Activated naive CD8-positive, alpha-beta T cell treated with anti-CD3 and anti-CD28 coated beads, Interleukin-2, amount 50 U/mL, for 24 hours (primary cell): ENCODE data around the gene DOCK4.
A peak's percentile ranks its signal among the peaks of the same experiment; 100 is the strongest.
"Not testable (repeated sequence)": the region's sequence is repeated elsewhere in the genome, so short reads cannot be mapped to it uniquely, and the experiment has no call there.

Experiments
- ATAC-seq: fragments of 150-1000 bp; cut with Tn5 transposase; one replicate; pipeline ENCODE4 v1.10.0; 2021
- DNase-seq: peaks from one replicate; pipeline ENCODE4 v3.0.0; 2021
- H3K27ac Mint-ChIP-seq: one replicate; pipeline ENCODE4 v1.8.0; 2021; ENCODE audit warnings: mild to moderate bottlenecking, mixed read lengths
- H3K27me3 Mint-ChIP-seq: one replicate; pipeline ENCODE4 v1.8.0; 2021; ENCODE audit warnings: mixed read lengths
- H3K36me3 Mint-ChIP-seq: one replicate; pipeline ENCODE4 v1.8.0; 2021; ENCODE audit warnings: low read depth, mixed read lengths
- H3K4me1 Mint-ChIP-seq: one replicate; pipeline ENCODE4 v1.8.0; 2021; ENCODE audit warnings: mixed read lengths
- H3K4me3 Mint-ChIP-seq: one replicate; pipeline ENCODE4 v1.8.0; 2021; ENCODE audit warnings: mild to moderate bottlenecking, moderate library complexity, mixed read lengths
- H3K9me3 Mint-ChIP-seq: one replicate; pipeline ENCODE4 v1.8.0; 2021; ENCODE audit warnings: mixed read lengths

The DOCK4 gene

DNA sequence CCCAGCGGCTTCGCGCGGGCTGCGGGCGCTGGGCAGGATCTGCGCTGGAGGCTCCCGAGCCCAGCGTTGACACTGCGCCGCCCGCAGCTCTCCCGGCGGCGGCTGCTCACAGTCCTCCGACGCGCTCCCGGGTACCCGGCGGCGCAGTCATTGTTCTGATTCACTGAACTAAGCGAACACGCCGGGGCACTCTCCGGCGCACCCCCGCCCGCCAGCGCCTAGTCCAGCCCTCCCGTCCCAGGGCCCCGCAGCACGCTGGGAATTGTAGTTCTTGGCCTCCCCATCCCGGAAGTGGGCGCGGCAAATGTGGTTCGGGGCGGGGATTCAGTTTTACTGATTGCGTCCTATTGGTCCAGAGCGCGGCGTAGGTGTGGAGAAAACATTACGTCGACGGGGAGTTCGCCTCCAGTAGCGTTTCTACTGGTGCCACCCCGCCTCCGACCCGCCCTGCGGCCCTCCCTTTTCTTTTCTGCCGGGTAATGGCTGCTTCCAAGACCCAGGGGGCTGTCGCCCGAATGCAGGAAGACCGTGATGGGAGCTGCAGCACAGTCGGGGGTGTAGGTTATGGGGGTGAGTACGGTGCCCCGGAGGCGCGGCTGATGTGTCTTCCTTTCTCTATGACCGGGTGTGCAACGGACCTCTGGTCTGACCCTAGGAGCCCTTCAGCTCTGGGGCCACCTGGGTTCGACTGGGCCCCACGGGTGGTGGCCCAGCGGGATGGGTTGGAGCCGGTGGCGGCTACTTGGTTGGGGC is at the start of gene DOCK4, which contains the start of gene ZNF277:
Gene DOCK4 (minus strand): TSS at position 162 of the 753 bp plus-strand sequence. CDS start 261 bp downstream, outside the sequence.
Gene ZNF277 (plus strand): TSS at position 458 of the 753 bp plus-strand sequence. CDS start 22 bp downstream, at position 480.
- H3K27ac Mint-ChIP-seq = peak within 1 kb of the TSS; percentile 77
- peaks cover 32% of the 10 kb centered on the region for H3K4me1 Mint-ChIP-seq
- peaks cover 31% of the 10 kb centered on the region for H3K27me3 Mint-ChIP-seq

GRCh38 chr7:112255388-112255720 is 49.2 kb upstream of the DOCK4 start:
- Mint-ChIP-seq H3K9me3 (no peaks in the 10 kb centered on the region), H3K27ac (no peak overlapping the region), H3K27me3 (no peaks in the 10 kb centered on the region), H3K4me1 (peaks cover 26% of the 10 kb centered on the region), H3K36me3 (peaks cover 3% of the 10 kb centered on the region), H3K4me3 (no peak overlapping the region)
- no peak for ATAC-seq
- DNase-seq = no peak

More for the DNA sequence above, at the start of gene DOCK4, which contains the start of gene ZNF277:
- Mint-ChIP-seq H3K9me3 (no peaks in the 10 kb centered on the region), H3K4me3 (peak within 1 kb of the TSS; percentile 97), H3K36me3 (no peaks in the 10 kb centered on the region)
- DNase-seq = peak; percentile 99
- peak; percentile 96 for ATAC-seq

DNA sequence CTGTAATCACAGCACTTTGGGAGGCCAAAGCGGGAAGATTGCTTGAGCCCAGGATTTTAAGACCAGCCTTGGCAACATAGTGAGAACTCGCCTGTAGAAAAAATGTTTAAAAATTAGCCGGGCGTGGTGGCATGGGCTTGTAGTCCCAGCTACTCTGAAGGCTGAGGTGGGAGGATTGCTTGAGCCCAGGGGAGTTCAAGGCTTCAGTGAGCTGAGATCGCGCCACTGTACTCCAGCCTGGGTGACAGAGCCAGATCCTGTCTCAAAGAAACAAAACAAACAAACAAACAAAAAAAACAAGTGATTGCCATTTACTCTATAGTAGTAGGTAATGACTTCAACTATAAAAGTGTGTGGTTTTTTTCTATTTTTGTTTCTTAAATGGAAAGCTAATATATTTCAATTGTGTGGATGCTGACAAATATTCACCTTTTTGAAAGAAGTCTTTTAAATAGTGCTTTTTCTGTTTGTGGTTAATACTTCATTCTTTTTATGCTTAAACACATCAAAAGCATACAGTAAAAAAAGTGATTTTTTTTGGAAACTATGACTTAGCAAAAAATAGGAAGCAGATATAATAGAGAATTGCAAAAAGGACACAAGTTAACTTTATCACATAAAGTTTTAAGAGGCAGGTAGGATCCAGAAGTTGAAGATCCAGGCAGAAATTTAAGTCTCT is 48.6 kb upstream of the DOCK4 start:
- Mint-ChIP-seq H3K4me1 (peaks cover 26% of the 10 kb centered on the region), H3K36me3 (peaks cover 3% of the 10 kb centered on the region), H3K27me3 (no peaks in the 10 kb centered on the region), H3K4me3 (no peak overlapping the region), H3K9me3 (no peaks in the 10 kb centered on the region), H3K27ac (no peak overlapping the region)
- no peak for DNase-seq
- ATAC-seq = no peak

DNA sequence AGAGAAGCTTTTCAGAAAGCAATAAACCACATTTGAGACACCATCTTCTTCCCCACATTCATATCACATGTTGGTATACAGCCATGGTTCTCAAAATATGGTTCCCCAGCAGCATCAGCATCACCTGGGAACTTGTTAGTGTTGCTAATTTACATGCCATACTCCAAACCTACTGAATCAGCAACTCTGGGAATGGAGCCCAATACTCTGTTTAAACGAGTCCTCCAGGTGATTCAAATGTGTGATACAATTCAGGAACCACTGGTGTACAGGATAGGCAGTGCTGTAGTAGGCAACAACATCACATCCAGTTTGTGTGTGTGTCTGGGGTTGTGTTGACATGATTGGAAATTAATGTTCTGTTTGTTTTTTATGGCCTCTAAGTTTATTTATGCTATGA is 48.0 kb upstream of the DOCK4 start:
- H3K4me3 Mint-ChIP-seq = no peak overlapping the region
- H3K27ac Mint-ChIP-seq = no peak overlapping the region
- peaks cover 26% of the 10 kb centered on the region for H3K4me1 Mint-ChIP-seq
- peaks cover 3% of the 10 kb centered on the region for H3K36me3 Mint-ChIP-seq
- no peaks in the 10 kb centered on the region for H3K27me3 Mint-ChIP-seq
- DNase-seq = no peak
- no peak for ATAC-seq
- H3K9me3 Mint-ChIP-seq = no peaks in the 10 kb centered on the region

DNA sequence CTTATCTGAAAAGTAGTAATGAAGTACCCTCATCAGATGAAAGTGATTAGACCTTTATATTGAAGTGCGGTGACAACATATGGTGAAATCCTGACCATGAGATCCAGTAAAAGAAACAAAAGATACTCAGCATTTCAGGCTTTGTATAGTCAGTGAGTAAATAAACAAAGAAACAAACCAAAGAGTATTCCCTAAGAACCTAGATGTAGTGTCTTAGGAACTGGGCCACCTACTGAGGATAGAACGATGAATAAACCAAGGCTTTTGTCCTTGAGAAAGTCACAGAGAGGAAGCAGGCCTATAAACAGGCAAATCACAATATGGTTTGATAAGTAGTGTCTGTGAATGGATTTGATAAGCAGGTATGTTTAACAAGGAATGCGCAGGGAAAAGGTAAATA is 46.5 kb upstream of the DOCK4 start:
- DNase-seq = no peak
- Mint-ChIP-seq H3K36me3 (peaks cover 3% of the 10 kb centered on the region), H3K4me3 (no peak overlapping the region), H3K4me1 (peaks cover 26% of the 10 kb centered on the region), H3K9me3 (no peaks in the 10 kb centered on the region), H3K27me3 (no peaks in the 10 kb centered on the region), H3K27ac (no peak overlapping the region)
- no peak for ATAC-seq

- ATAC-seq (no peak), DNase-seq (no peak)
- H3K4me1 Mint-ChIP-seq = peaks cover 26% of the 10 kb centered on the region
- H3K4me3 Mint-ChIP-seq = no peak overlapping the region
- H3K27ac Mint-ChIP-seq = no peak overlapping the region
- H3K27me3 Mint-ChIP-seq = no peaks in the 10 kb centered on the region
- H3K9me3 Mint-ChIP-seq = no peaks in the 10 kb centered on the region
- H3K36me3 Mint-ChIP-seq = peaks cover 3% of the 10 kb centered on the region
Observed at GRCh38 chr7:112252141-112252540, 45.9 kb upstream of the DOCK4 start.

GRCh38 chr7:112249967-112250366 is 43.8 kb upstream of the DOCK4 start:
- ATAC-seq, H3K36me3 Mint-ChIP-seq, H3K9me3 Mint-ChIP-seq, H3K27me3 Mint-ChIP-seq, DNase-seq, H3K4me3 Mint-ChIP-seq, H3K27ac Mint-ChIP-seq: not testable (repeated sequence)
- peaks cover 24% of the 10 kb centered on the region for H3K4me1 Mint-ChIP-seq

GRCh38 chr7:112248598-112248997 is 42.4 kb upstream of the DOCK4 start:
- Mint-ChIP-seq H3K36me3 (peaks cover 6% of the 10 kb centered on the region), H3K4me3 (no peak overlapping the region), H3K9me3 (no peaks in the 10 kb centered on the region), H3K27ac (no peak overlapping the region), H3K27me3 (no peaks in the 10 kb centered on the region), H3K4me1 (peaks cover 13% of the 10 kb centered on the region)
- no peak for DNase-seq
- ATAC-seq = no peak

- peaks cover 24% of the 10 kb centered on the region for H3K36me3 Mint-ChIP-seq
- no peak overlapping the region for H3K27ac Mint-ChIP-seq
- H3K4me1 Mint-ChIP-seq = no peaks in the 10 kb centered on the region
- no peak for ATAC-seq
- DNase-seq = no peak
- no peaks in the 10 kb centered on the region for H3K27me3 Mint-ChIP-seq
- peaks cover 21% of the 10 kb centered on the region for H3K9me3 Mint-ChIP-seq
- no peak overlapping the region for H3K4me3 Mint-ChIP-seq
Observed at GRCh38 chr7:112238852-112239610, 32.8 kb upstream of the DOCK4 start.

DNA sequence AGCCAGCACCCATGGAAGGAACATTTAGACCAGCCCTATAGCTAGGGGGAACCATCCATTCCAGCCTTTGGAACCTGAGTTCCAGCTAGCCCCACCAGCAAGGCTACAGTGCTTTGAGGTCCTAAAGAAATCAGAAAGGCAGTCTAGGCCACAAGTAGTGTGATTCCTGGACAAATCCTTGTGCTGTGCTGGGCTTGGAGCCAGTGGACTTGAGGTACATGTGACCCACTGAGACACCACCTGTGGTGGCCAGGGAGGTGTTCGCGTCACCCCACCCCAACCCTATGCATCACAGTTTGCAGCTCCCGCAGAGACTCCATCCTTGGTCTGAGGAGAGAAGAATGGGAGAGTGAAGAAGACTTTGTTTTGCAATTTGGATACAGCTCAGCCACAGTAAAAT is 32.1 kb upstream of the DOCK4 start:
- H3K9me3 Mint-ChIP-seq = peaks cover 22% of the 10 kb centered on the region
- H3K36me3 Mint-ChIP-seq = peaks cover 26% of the 10 kb centered on the region
- no peak for ATAC-seq
- H3K27me3 Mint-ChIP-seq = no peaks in the 10 kb centered on the region
- DNase-seq = no peak
- no peak overlapping the region for H3K27ac Mint-ChIP-seq
- H3K4me3 Mint-ChIP-seq = no peak overlapping the region
- H3K4me1 Mint-ChIP-seq = no peaks in the 10 kb centered on the region

DNA sequence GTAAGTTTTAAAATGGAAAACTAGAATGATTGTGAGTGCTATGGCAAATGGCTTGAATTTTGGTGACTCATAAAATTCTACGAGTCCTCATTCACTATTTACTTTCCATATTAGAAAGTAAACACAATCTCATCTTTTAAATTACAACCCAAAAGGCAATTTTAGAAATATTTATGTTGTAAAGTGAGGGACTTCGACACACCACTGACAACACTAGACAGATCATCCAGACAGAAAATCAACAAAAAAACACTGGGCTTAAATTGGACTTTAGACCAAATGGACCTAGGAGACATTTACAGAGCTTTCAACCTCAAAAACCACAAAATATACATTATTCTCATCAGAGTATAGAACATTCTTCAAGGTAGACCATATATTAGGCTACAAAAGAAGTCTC is 30.4 kb upstream of the DOCK4 start:
- H3K36me3 Mint-ChIP-seq = peaks cover 29% of the 10 kb centered on the region
- peaks cover 28% of the 10 kb centered on the region for H3K9me3 Mint-ChIP-seq
- DNase-seq = no peak
- no peaks in the 10 kb centered on the region for H3K27me3 Mint-ChIP-seq
- H3K27ac Mint-ChIP-seq = no peak overlapping the region
- H3K4me1 Mint-ChIP-seq = no peaks in the 10 kb centered on the region
- no peak for ATAC-seq
- H3K4me3 Mint-ChIP-seq = no peak overlapping the region

GRCh38 chr7:112234147-112234546 is 27.9 kb upstream of the DOCK4 start:
- Mint-ChIP-seq H3K27ac (no peak overlapping the region), H3K4me1 (peaks cover 3% of the 10 kb centered on the region), H3K4me3 (no peak overlapping the region), H3K36me3 (peaks cover 25% of the 10 kb centered on the region), H3K27me3 (no peaks in the 10 kb centered on the region), H3K9me3 (peaks cover 16% of the 10 kb centered on the region)
- no peak for ATAC-seq
- DNase-seq = no peak

DNA sequence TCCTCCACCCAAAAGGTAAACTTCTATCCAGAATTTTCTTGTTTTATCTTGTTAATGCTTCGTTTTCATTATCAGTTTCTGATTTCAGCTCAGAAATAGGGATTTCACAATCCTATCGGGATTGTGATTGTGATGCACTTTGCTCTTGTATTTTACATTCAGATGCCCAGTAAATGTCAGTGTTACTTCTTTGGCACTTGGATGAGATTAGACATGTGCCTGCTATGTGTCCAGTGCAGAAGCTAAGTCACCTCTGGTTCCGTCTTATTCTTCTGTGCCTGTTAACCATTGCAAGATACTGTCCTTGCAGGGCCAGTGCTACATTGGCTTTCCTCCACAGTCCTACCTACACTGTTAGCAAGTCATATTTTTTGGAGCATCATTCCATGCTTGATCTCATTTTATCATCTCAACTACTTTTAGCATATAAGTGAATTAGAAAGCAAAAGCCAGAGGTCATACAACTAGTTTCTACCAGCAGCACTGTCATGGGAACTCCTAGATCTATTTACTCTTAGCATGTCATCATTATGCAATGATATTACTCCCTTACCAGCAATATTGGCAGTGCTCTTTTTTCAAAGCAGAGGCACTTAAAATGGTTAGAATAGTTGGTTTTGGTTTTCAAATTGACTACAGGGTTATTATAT is 27.0 kb upstream of the DOCK4 start:
- no peak overlapping the region for H3K4me3 Mint-ChIP-seq
- peaks cover 25% of the 10 kb centered on the region for H3K36me3 Mint-ChIP-seq
- H3K27me3 Mint-ChIP-seq = no peaks in the 10 kb centered on the region
- H3K27ac Mint-ChIP-seq = no peak overlapping the region
- H3K4me1 Mint-ChIP-seq = peaks cover 7% of the 10 kb centered on the region
- DNase-seq = no peak
- ATAC-seq = no peak
- peaks cover 16% of the 10 kb centered on the region for H3K9me3 Mint-ChIP-seq

DNA sequence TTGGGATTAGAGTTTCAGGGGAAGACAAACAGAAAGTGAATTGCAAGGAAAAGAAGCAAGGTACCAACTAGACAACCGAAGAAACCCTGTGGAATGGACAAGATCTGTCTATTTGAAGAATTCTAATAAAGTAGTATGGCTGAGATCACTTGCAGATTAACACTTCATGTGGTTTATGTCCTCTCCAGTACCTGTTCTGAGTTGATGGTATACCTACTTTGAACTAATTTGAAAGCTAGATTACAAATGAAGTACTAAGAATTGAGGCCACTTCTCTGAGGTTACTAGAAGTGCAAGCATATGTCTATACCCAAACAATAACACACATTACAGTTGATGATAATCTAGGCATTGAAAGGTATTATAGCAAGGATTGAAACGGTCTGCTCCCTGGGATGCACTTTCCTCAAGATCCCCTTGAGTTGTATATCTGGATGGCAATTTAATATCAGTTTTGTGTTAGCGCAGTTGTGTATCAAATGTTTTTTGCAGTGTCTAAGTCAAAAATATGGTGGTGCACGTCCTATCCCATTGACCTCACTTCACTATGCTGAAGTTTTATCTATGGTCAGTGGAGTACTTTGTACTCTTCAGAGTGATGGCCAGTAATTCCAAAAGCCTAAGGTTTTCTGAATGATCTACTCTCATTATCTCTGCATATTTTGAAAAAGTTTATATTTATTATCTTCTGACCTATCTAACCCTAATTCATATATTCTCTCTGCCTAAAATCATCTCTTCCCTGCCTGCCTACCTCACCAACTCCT is 26.2 kb upstream of the DOCK4 start:
- Mint-ChIP-seq H3K4me3 (no peak overlapping the region), H3K27ac (no peak overlapping the region), H3K9me3 (peaks cover 16% of the 10 kb centered on the region), H3K4me1 (peaks cover 7% of the 10 kb centered on the region), H3K27me3 (no peaks in the 10 kb centered on the region), H3K36me3 (peaks cover 23% of the 10 kb centered on the region)
- DNase-seq = no peak
- ATAC-seq = no peak
